ENCODE data around the gene TNRC6A.
"Not testable (repeated sequence)": the region's sequence is repeated elsewhere in the genome, so short reads cannot be mapped to it uniquely, and the experiment has no call there.

The TNRC6A gene

GRCh38 chr16:24758373-24758772, 28.9 kb downstream of the TNRC6A start:
- no peak for DNase-seq (ENCODE audit: low read depth in 2 of 2)

GRCh38 chr16:24759006-24759405, 29.6 kb downstream of the TNRC6A start:
- DNase-seq (ENCODE audit: low read depth in 2 of 2), result no peak

GRCh38 chr16:24761526-24761925, 32.1 kb downstream of the TNRC6A start:
- no peak for DNase-seq (ENCODE audit: low read depth in 2 of 2)

GRCh38 chr16:24764916-24765315, 35.5 kb downstream of the TNRC6A start:
- no peak for DNase-seq (ENCODE audit: low read depth in 2 of 2)

- no peak for DNase-seq (ENCODE audit: low read depth in 2 of 2)
Measured at GRCh38 chr16:24766057-24766456, 36.6 kb downstream of the TNRC6A start.

GRCh38 chr16:24769806-24770205, 40.4 kb downstream of the TNRC6A start:
- DNase-seq (ENCODE audit: low read depth in 2 of 2), result no peak

DNA sequence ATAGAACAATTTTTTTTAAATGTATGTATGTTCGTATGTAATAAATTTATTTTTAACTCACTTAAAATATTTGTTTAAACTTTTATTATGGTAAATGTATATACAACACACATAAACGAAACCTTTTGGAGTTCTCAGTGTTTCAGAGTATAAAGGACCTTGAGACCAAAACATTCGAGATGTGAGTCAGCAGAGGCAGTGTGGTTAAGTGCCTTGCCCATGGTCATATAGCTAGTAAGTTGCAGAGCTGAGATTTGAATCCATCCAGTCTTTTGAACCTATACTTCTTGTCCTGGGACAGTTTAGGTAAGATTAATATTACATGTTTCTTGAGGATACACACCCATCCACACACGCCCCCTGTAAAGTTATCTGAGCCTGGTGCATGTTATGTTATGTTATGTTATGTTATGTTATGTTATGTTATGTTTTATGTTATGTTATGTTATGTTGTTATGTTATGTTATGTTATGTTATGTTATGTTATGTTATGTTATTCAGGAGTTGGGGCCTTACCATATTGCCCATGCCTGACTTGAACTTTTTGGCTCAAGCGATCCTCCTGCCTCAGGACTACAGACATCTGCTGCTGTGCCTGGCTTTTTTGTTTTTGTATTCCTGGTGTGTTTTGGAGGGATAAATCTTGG, 41.8 kb downstream of the TNRC6A start:
- DNase-seq (ENCODE audit: low read depth in 2 of 2), result no peak

DNA sequence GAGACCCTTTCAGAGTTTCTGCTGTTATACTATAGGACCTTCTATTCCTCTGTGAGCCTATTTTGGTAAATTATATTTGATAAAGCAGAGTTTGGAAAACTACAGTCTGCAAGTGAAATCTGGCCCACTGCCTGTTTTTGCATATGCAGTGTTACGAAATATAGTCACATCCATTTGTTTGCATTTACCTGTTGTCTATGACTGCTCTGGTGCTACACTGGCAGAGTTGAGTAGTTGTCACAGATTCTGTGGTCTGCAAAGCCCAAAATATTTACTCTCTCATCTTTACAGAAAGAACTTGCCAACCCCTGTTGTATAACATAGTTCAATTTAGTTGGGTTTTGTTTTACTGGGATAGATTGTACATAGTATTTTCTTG, 42.3 kb downstream of the TNRC6A start:
- DNase-seq (ENCODE audit: low read depth in 2 of 2), result no peak

DNA sequence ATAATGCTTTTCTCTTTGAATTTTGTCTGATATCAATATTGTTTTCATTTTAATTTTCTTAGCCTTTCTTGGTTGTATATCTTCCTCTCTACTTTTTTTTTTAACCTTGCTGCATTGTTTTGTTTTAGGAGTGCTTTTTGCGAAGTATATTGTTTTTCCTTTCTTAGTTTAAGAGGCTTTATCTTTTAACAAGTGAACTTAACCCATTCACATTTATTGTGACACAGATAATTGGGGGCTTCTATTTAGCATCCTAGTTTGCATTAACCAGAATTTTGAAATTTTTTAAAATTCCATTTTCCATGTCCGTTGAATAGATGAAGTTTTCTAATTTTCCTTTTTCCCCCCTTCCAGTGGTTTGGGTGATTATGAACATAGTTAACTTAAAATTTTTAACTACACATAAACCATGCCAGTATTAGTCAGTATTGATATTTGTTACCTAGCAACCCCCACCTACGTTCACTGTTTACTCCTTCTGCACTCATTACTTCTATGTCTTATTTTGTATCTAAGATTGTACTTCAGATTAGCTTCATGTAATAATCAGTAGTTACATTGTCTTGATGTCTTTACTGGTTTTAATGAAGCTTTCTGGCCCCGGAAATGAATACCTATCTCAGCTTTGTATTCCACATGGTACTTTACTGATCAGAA, 44.4 kb downstream of the TNRC6A start:
- no peak for DNase-seq (ENCODE audit: low read depth in 2 of 2)

- no peak for DNase-seq (ENCODE audit: low read depth in 2 of 2)
Measured at GRCh38 chr16:24774510-24774909, 45.1 kb downstream of the TNRC6A start.

GRCh38 chr16:24775455-24775854, 46.0 kb downstream of the TNRC6A start:
- DNase-seq (ENCODE audit: low read depth in 2 of 2), result no peak

- no peak for DNase-seq (ENCODE audit: low read depth in 2 of 2)
Measured at GRCh38 chr16:24776501-24777220, 47.2 kb downstream of the TNRC6A start.

GRCh38 chr16:24778671-24779070, 49.2 kb downstream of the TNRC6A start:
- DNase-seq (ENCODE audit: low read depth in 2 of 2), result no peak

DNA sequence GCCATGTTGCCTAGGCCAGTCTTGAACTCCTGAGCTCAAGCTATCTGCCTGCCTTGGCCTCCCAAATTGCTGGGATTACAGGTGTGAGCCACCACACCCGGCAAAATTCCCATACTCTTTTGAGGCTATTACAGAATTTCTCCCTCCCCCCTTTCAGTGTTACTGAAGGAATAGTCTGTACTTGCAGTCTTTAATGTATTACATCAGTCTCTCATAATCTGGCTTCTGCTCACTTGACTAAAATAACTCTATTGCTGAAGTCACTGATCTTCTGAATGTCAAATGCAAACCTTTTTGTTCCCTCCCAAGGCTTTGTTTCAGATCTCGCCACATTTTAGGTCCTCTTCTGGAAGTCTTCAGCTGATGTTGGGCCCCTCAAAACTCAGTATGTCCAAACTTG, 51.8 kb downstream of the TNRC6A start:
- DNase-seq (ENCODE audit: low read depth in 2 of 2), result no peak

GRCh38 chr16:24784121-24784520, 54.7 kb downstream of the TNRC6A start:
- DNase-seq (ENCODE audit: low read depth in 2 of 2), result no peak

- DNase-seq (ENCODE audit: low read depth in 2 of 2), result no peak
Measured at GRCh38 chr16:24789881-24790280, 60.4 kb downstream of the TNRC6A start.

GRCh38 chr16:24800586-24800985, 71.1 kb downstream of the TNRC6A start:
- no peak for DNase-seq (ENCODE audit: low read depth in 2 of 2)

- no peak for DNase-seq (ENCODE audit: low read depth in 2 of 2)
Measured at GRCh38 chr16:24801761-24802302, 72.4 kb downstream of the TNRC6A start.

DNA sequence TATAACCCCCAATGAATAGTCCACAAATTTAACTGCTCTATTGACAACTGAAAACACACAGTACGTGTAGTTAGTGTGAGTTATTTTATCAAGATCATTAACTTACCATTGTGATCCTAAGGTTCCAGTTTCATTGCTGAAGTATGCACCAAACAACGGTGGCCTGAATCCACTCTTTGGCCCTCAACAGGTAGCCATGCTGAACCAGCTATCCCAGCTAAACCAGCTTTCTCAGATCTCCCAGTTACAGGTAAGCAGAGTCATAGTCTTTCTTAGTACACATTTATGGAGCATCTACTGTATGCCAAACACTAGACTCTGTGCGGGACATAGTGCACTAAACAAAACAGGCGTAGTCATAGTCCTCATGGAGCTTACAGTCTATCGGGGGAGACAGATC, 76.0 kb downstream of the TNRC6A start:
- DNase-seq (ENCODE audit: low read depth in 2 of 2), result no peak

DNA sequence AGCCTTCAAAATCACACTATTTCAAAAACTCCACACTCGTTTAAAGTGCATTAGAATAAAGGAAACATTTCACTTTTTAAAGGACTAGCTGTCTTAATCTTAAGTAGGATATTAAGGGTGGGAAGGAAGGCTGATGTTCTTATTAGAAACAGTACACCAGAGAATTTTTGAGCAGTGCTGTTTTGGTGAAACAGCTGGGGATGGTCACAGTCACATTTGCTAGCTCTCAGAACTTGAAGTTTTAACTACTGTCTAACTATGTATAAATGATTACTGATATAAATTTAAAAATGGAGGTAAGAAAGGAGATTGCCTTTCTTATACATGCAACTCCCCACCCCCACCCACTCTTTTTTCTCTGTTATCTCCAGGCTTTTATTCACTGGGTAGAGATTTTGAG, 77.8 kb downstream of the TNRC6A start:
- DNase-seq (ENCODE audit: low read depth in 2 of 2), result no peak

GRCh38 chr16:24810951-24811843, 81.7 kb downstream of the TNRC6A start:
- no peak for DNase-seq (ENCODE audit: low read depth in 2 of 2)

DNA sequence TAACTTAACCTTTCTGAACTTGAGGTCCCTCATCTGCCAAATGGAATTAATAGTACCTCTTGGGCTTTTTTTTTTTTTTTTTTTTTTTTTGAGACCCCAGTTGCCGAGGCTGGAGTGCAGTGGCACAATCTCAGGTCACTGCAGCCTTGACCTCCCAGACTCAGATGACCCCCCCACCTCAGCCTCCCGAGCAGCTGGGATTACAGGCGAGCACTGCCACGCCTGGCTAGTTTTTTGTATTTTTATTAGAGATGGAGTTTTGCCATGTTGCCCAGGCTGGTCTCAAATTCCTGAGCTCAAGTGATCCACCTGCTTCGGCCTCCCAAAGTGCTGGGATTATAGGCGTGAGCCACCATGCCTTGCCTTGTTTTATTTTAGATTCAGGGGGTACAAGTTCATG, 83.4 kb downstream of the TNRC6A start:
- not testable (repeated sequence) for DNase-seq (ENCODE audit: low read depth in 2 of 2)
